GM19324 (cell line): ENCODE measurements around the gene PSMC4.

ENCODE experiments used
- ATAC-seq: cut with Tn5 transposase; IDR thresholded peaks from one replicate; pipeline ENCODE4 v1.9.1; 2021; ENCODE audit warnings: mild to moderate bottlenecking, moderate library complexity; ENCODE audit not compliant: unreplicated experiment, low FRiP score

Gene PSMC4

GRCh38 chr19:39986643-39987042, 15.7 kb downstream of the PSMC4 start:
- no peak for ATAC-seq

GRCh38 chr19:39987167-39987566, 16.2 kb downstream of the PSMC4 start:
- ATAC-seq, result no peak

- no peak for ATAC-seq
Measured at GRCh38 chr19:39987596-39987995, 16.6 kb downstream of the PSMC4 start.

- ATAC-seq, result no peak
Measured at GRCh38 chr19:39993605-39994004, 22.6 kb downstream of the PSMC4 start.

GRCh38 chr19:39994361-39994760, 23.4 kb downstream of the PSMC4 start:
- ATAC-seq, result no peak

- ATAC-seq, result no peak
Measured at GRCh38 chr19:39995794-39996193, 24.8 kb downstream of the PSMC4 start.

- peak; percentile 8 for ATAC-seq
Measured at GRCh38 chr19:39996218-39996810, 25.3 kb downstream of the PSMC4 start.

- peak; percentile 89 for ATAC-seq
Measured at GRCh38 chr19:39996811-39997637, 26.1 kb downstream of the PSMC4 start, which contains the start of gene ZNF546. ZNF546 (plus strand) TSS chr19:39997060; CDS start chr19:39998327, 1,267 bp downstream.

- ATAC-seq, result no peak
Measured at GRCh38 chr19:39997638-39998216, 26.8 kb downstream of the PSMC4 start.

GRCh38 chr19:39998501-39998900, 27.5 kb downstream of the PSMC4 start:
- ATAC-seq, result no peak

GRCh38 chr19:40005691-40006272, 34.8 kb downstream of the PSMC4 start:
- no peak for ATAC-seq

- no peak for ATAC-seq
Measured at GRCh38 chr19:40006273-40006691, 35.3 kb downstream of the PSMC4 start.

GRCh38 chr19:40009674-40010073, 38.7 kb downstream of the PSMC4 start:
- ATAC-seq, result no peak

- ATAC-seq, result no peak
Measured at GRCh38 chr19:40013991-40014390, 43.0 kb downstream of the PSMC4 start.

GRCh38 chr19:40023969-40024368, 53.0 kb downstream of the PSMC4 start:
- ATAC-seq, result no peak

GRCh38 chr19:40025938-40026596, 55.1 kb downstream of the PSMC4 start:
- ATAC-seq, result no peak

- no peak for ATAC-seq
Measured at GRCh38 chr19:40026597-40026970, 55.6 kb downstream of the PSMC4 start.
